Measurements from ENCODE around the gene SERPINB10.
A peak's percentile ranks its signal among the peaks of the same experiment; 100 is the strongest.

SERPINB10 gene

DNA sequence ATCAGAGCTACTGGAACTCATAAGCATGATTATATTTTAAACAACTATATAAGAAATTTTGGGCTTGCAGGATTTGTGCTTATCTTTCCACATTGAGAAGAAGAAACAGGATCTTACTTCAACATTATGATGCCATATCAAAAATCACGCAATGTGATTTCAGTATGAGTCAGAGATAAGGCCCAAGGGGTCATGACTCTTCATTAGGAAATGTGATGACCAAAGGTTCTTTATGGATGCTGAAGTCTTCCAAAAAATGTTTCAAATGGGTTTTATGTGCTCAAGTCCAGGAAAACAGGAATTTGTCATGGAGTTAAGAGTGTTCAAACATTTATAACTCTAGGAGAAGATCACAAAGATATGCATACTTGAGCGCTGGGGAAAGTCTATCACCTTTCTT lies 28.0 kb upstream of the SERPINB10 start:
- POLR2A ChIA-PET: no interaction called here
- DNase-seq (ENCODE audit: low read depth, low spot score): no peak
- TF ChIP-seq, protein P1, sequence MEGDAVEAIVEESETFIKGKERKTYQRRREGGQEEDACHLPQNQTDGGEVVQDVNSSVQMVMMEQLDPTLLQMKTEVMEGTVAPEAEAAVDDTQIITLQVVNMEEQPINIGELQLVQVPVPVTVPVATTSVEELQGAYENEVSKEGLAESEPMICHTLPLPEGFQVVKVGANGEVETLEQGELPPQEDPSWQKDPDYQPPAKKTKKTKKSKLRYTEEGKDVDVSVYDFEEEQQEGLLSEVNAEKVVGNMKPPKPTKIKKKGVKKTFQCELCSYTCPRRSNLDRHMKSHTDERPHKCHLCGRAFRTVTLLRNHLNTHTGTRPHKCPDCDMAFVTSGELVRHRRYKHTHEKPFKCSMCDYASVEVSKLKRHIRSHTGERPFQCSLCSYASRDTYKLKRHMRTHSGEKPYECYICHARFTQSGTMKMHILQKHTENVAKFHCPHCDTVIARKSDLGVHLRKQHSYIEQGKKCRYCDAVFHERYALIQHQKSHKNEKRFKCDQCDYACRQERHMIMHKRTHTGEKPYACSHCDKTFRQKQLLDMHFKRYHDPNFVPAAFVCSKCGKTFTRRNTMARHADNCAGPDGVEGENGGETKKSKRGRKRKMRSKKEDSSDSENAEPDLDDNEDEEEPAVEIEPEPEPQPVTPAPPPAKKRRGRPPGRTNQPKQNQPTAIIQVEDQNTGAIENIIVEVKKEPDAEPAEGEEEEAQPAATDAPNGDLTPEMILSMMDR (IDR thresholded peaks at IDR 0.05; ENCODE audit: insufficient read depth, low read length, missing control alignments): no peak
- no peak overlapping the region for H3K4me3 ChIP-seq (ENCODE audit: low read depth, low read length)
- CTCF ChIA-PET: interaction anchor here (1.4 to 1.9 kb wide), 2 partner anchors 31 to 57 kb away, joined by 4 to 5 read pairs; no protein-coding TSS in a partner anchor

GRCh38 chr18:63881851-63882250 lies 25.9 kb upstream of the SERPINB10 start:
- TF ChIP-seq, protein P1 (IDR thresholded peaks at IDR 0.05; ENCODE audit: insufficient read depth, low read length, missing control alignments): no peak
- H3K4me3 ChIP-seq (ENCODE audit: low read depth, low read length): no peak overlapping the region
- POLR2A ChIA-PET: no interaction called here
- peak; percentile 31 for DNase-seq (ENCODE audit: low read depth, low spot score)
- CTCF ChIA-PET: no interaction called here

DNA sequence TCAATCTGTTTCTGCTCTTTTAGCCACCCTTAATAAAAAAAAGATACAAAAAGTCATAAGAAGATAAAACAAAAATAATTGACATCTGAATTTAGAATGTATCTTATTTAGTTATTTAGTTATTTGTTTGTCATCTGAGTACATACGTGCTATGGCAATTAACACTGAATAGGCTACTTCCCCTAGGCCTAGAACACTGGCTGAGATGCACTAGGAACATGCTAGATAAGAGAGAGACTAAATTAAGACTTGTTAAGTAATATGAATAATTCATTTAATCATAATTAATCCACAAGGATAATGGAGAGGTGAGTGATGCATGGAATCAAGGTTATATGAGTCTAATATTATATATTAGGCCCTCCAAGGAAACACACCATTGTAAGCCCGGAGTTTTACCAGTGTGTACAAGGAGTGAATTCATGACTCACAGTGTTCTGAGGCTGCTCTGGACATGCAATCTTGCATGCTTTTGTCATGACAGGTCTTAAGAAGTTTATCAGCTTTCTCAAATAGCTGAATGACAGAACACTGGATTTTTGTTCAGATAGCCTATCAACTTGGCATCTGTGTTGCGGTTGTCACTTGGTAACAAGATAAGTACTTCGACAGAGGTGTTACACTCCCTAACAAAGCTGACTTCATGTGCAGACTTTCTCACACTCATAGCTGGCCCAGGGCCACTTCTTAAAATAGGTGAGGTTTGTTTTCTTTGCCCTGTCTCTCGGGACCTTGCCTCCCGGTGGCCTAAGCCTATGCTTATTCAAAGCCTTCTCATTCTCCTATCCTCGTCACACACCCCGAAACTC lies 25.2 kb upstream of the SERPINB10 start:
- peak; percentile 82 for DNase-seq (ENCODE audit: low read depth, low spot score)
- no peak overlapping the region for H3K4me3 ChIP-seq (ENCODE audit: low read depth, low read length)
- TF ChIP-seq, protein P1 (IDR thresholded peaks at IDR 0.05; ENCODE audit: insufficient read depth, low read length, missing control alignments): no peak
- ChIA-PET POLR2A (interaction anchor here (1.0 kb wide), 1 partner anchor 88 kb away, joined by 3 read pairs; no protein-coding TSS in a partner anchor), CTCF (interaction anchor here (0.8 to 1.0 kb wide), 2 partner anchors 10 to 61 kb away, joined by 3 read pairs; no protein-coding TSS in a partner anchor)

DNA sequence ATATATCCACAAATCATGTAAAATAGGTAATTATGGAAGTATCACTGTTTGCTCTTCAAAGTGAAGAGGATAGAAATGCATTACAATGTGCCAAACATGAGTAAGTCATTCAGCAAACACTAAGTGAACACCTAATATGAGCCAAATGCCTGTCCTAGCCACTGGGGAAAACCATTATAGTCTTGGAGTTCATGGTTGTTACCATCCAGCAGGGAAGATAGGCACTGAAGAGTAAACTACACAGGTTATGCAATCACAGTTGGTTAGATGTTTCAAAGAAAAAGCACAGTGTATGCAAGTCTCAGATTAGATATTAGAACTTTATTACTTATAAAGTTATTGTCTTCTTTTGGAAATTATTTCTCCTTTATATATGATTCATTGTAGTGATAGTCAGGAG lies 24.1 kb upstream of the SERPINB10 start:
- H3K4me3 ChIP-seq (ENCODE audit: low read depth, low read length): no peak overlapping the region
- no peak for DNase-seq (ENCODE audit: low read depth, low spot score)
- TF ChIP-seq, protein P1 (IDR thresholded peaks at IDR 0.05; ENCODE audit: insufficient read depth, low read length, missing control alignments): no peak
- POLR2A ChIA-PET: no interaction called here
- CTCF ChIA-PET: interaction anchor here (1.4 kb wide), 1 partner anchor 373 kb away, joined by 3 read pairs; no protein-coding TSS in a partner anchor

DNA sequence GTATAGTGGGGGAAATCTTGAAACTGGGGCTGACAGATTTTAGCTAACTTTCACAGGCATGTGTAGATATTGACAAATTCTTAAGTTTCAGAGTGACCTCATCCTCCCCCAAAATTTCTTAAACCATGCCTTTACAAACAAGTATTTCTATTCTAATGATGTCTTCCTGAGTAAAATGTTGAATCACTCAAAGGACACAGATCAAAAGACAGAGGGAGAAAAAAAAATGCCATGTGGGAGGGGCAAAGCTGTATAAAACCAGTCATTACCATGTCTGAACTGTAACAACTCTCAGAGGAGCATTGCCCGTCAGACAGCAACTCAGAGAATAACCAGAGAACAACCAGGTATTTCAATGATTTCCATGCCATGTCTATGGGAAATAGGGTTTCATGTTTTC lies 20.3 kb upstream of the SERPINB10 start, which contains the start of gene SERPINB2:
TSS of gene SERPINB2 (plus strand) at position 282 of the 400 bp plus-strand sequence. CDS start 3,740 bp downstream, outside the sequence.
- TF ChIP-seq, protein P1 (IDR thresholded peaks at IDR 0.05; ENCODE audit: insufficient read depth, low read length, missing control alignments): no peak
- DNase-seq (ENCODE audit: low read depth, low spot score): no peak
- CTCF ChIA-PET: no interaction called here
- POLR2A ChIA-PET: no interaction called here
- H3K4me3 ChIP-seq (ENCODE audit: low read depth, low read length): no peak within 1 kb of the TSS

GRCh38 chr18:63888470-63889190 lies 19.1 kb upstream of the SERPINB10 start:
- ChIA-PET POLR2A (no interaction called here), CTCF (interaction anchor here (1.0 to 1.4 kb wide), 2 partner anchors 48 to 75 kb away, joined by 3 to 6 read pairs; no protein-coding TSS in a partner anchor)
- H3K4me3 ChIP-seq (ENCODE audit: low read depth, low read length): no peak overlapping the region
- no peak for DNase-seq (ENCODE audit: low read depth, low spot score)
- TF ChIP-seq, protein P1 (IDR thresholded peaks at IDR 0.05; ENCODE audit: insufficient read depth, low read length, missing control alignments): no peak
